ENCODE data around the gene ZNF503. TPM values are rescaled to one million over a fixed set of nuclear protein-coding genes. Genes with fewer than 3 reads are reported as not detected.

The ZNF503 gene
- total RNA-seq, 4 donors from 2014 or later: 9.7 to 17.5 (median 14.8) TPM

GRCh38 chr10:75394221-75394620 lies 7.3 kb downstream of the ZNF503 start:
- peak overlapping the region in 2 of 4 donors; percentile 97 to 99 for H3K27ac ChIP-seq
- WGBS, 2 donors: 74 to 100% methylated on average over 3 to 7 of the region's 7 CpGs
- intact Hi-C loops (cut with DNase I): no loop called here
- H3K9me3 ChIP-seq: no peaks in the 10 kb centered on the region
- peaks cover 9 to 30% (median 12%) of the 10 kb centered on the region in 3 donors for H3K4me1 ChIP-seq
- peaks cover 0 to 22% (median 0%) of the 10 kb centered on the region in 4 donors for H3K27me3 ChIP-seq
- no peak for TF ChIP-seq CTCF (IDR thresholded peaks at IDR 0.05)
- TF ChIP-seq POLR2A (IDR thresholded peaks at IDR 0.05): no peak
- H3K4me3 ChIP-seq: peak overlapping the region in 2 of 4 donors; percentile 89 to 96
- H3K36me3 ChIP-seq: peaks cover 0 to 10% (median 3%) of the 10 kb centered on the region in 3 donors
- DNase-seq: no peak

GRCh38 chr10:75392744-75393143 lies 8.8 kb downstream of the ZNF503 start:
- no peaks in the 10 kb centered on the region for H3K9me3 ChIP-seq
- DNase-seq: no peak
- H3K36me3 ChIP-seq: no peaks in the 10 kb centered on the region
- intact Hi-C loops (cut with DNase I): no loop called here
- H3K27ac ChIP-seq: no peak overlapping the region
- peaks cover 0 to 22% (median 0%) of the 10 kb centered on the region in 4 donors for H3K27me3 ChIP-seq
- no peak overlapping the region for H3K4me3 ChIP-seq
- peaks cover 9 to 30% (median 12%) of the 10 kb centered on the region in 3 donors for H3K4me1 ChIP-seq
- TF ChIP-seq POLR2A (IDR thresholded peaks at IDR 0.05) (no peak), CTCF (IDR thresholded peaks at IDR 0.05) (no peak)

- intact Hi-C loops (cut with DNase I): no loop called here
- Histone ChIP-seq H3K4me1 (peaks cover 9 to 30% (median 12%) of the 10 kb centered on the region in 3 donors), H3K27ac (no peak overlapping the region), H3K36me3 (no peaks in the 10 kb centered on the region), H3K9me3 (no peaks in the 10 kb centered on the region), H3K4me3 (no peak overlapping the region), H3K27me3 (peaks cover 0 to 22% (median 0%) of the 10 kb centered on the region in 4 donors)
- 75 to 89% methylated on average over 2 of the region's 2 CpGs for WGBS, 2 donors
- no peak for DNase-seq
- TF ChIP-seq POLR2A (IDR thresholded peaks at IDR 0.05) (no peak), CTCF (IDR thresholded peaks at IDR 0.05) (no peak)
These were observed 9.3 kb downstream of the ZNF503 start for GRCh38 chr10:75392271-75392670.

- H3K4me3 ChIP-seq: no peak overlapping the region
- H3K9me3 ChIP-seq: peaks cover 0 to 11% (median 0%) of the 10 kb centered on the region in 3 donors
- TF ChIP-seq CTCF (IDR thresholded peaks at IDR 0.05) (no peak), POLR2A (IDR thresholded peaks at IDR 0.05) (no peak)
- no peaks in the 10 kb centered on the region for H3K36me3 ChIP-seq
- no peak for DNase-seq
- H3K4me1 ChIP-seq: peaks cover 9 to 13% (median 12%) of the 10 kb centered on the region in 3 donors
- H3K27me3 ChIP-seq: peaks cover 0 to 1% (median 0%) of the 10 kb centered on the region in 4 donors
- H3K27ac ChIP-seq: no peak overlapping the region
- intact Hi-C loops (cut with DNase I): no loop called here
These were observed 11.4 kb downstream of the ZNF503 start for GRCh38 chr10:75390178-75390577.

GRCh38 chr10:75388082-75388481 lies 13.5 kb downstream of the ZNF503 start:
- WGBS, 2 donors: 100% methylated on average over 1 of the region's 3 CpGs; no CpG with 5 or more reads in 1 of the 2 donors
- intact Hi-C loops (cut with DNase I): no loop called here
- no peak overlapping the region for H3K4me3 ChIP-seq
- no peak for DNase-seq
- H3K36me3 ChIP-seq: no peaks in the 10 kb centered on the region
- TF ChIP-seq POLR2A (IDR thresholded peaks at IDR 0.05) (no peak), CTCF (IDR thresholded peaks at IDR 0.05) (no peak)
- H3K27ac ChIP-seq: no peak overlapping the region
- H3K27me3 ChIP-seq: no peaks in the 10 kb centered on the region
- H3K4me1 ChIP-seq: no peaks in the 10 kb centered on the region
- peaks cover 0 to 11% (median 0%) of the 10 kb centered on the region in 3 donors for H3K9me3 ChIP-seq

All from esophagus squamous epithelium (tissue), 5 donors.